Placental pericyte (primary cell): ENCODE data around the gene NR2E3. TPM values are rescaled to one million over a fixed set of nuclear protein-coding genes. Genes with fewer than 3 reads are reported as not detected.

Source experiments
- small RNA-seq: library from RNA; depleted of rRNA; stranded (forward); fragments of <200 nt; gene quantifications from one replicate; pipeline ENCODE3, GENCODE V24; 2012; ENCODE audit warnings: low replicate concordance
- total RNA-seq: library from RNA; depleted of rRNA; stranded (reverse); fragments of >200 nt; gene quantifications from 2 replicates; pipeline ENCODE4 v1.2.3, GENCODE V29; 2012

Gene NR2E3
- 0.57 TPM in 1 of 2 replicates, not detected in the other for total RNA-seq

DNA sequence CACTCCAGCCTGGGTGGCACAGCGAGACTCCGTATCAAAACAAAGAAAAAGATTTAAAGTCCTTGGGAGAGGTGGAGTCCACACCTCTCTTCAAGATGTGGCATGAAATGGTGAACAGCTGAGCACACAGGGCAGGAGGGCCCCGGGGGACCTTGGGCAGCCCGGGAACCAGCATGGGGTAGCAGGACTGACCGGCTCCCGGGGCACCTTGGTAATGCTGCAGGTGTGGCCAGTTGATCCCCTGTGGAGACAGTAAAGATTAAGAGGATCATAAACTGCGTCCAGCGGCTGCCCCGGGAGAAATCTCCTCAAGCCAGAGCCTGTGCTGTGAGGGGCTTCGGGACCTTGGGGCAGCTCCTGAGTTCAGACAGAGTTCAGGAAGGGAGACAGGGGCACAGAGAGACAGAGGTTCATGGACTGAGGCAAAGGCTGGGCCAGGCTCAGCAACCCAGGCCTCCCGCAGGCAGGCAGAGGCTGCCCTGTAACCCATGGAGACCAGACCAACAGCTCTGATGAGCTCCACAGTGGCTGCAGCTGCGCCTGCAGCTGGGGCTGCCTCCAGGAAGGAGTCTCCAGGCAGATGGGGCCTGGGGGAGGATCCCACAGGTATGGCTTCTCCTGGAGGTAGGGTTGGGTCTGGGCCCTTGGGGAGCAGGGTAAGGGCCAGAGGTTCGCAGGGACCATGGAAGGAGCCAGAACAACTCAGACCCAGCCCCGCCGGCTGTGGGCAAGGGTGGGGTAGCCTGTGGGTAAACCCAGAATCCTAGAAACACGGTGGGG lies at the start of gene NR2E3:
Gene NR2E3 (plus strand): TSS at position 299 of the 780 bp plus-strand sequence. CDS start 190 bp downstream, at position 489.

Small RNA genes within 50 kb of the gene (small RNA-seq; reads per million reads assigned to genes)
- gene RNA5SP399 = not detected
